Astrocyte (in vitro differentiated cells and primary cell): Measurements from ENCODE around the gene ZNF385C. TPM values are rescaled to one million over a fixed set of nuclear protein-coding genes. Genes with fewer than 3 reads are reported as not detected.

Experiments
- DNase-seq: peaks from one replicate; pipeline ENCODE4 v3.0.0-alpha.2; 2010; ENCODE audit warnings: low read depth
- FAIRE-seq: peaks from 2 replicates; lab custom pipeline; 2011; peaks lifted over from hg19 to GRCh38; lab: Jason Lieb, UNC
- H2AFZ ChIP-seq: 2 replicates; pipeline ENCODE4 v1.6.0; 2012; ENCODE audit warnings: low read depth, low read length, inconsistent platforms
- H3K27ac ChIP-seq: 2 replicates; pipeline ENCODE4 v1.5.1; 2011; ENCODE audit warnings: low read depth, low read length, inconsistent platforms
- H3K27me3 ChIP-seq: 2 replicates; pipeline ENCODE4 v1.6.0; 2011; ENCODE audit warnings: low read length, inconsistent platforms; ENCODE audit not compliant: insufficient read depth
- H3K36me3 ChIP-seq: 2 replicates; pipeline ENCODE4 v1.5.1; 2011; ENCODE audit warnings: low read length, inconsistent platforms; ENCODE audit not compliant: insufficient read depth
- H3K4me1 ChIP-seq: 2 replicates; pipeline ENCODE4 v1.5.1; 2011; ENCODE audit warnings: low read length, inconsistent platforms; ENCODE audit not compliant: insufficient read depth
- H3K4me2 ChIP-seq: 2 replicates; pipeline ENCODE4 v1.6.0; 2012; ENCODE audit warnings: low read length, inconsistent platforms
- H3K4me3 ChIP-seq: 2 replicates; pipeline ENCODE4 v1.5.1; 2011; ENCODE audit warnings: low read depth, mild to moderate bottlenecking, low read length, inconsistent platforms; ENCODE audit not compliant: insufficient read depth
- H3K79me2 ChIP-seq: 2 replicates; pipeline ENCODE4 v1.6.0; 2012; ENCODE audit warnings: mild to moderate bottlenecking, low read length, inconsistent platforms; ENCODE audit not compliant: insufficient read depth
- H3K9ac ChIP-seq: 2 replicates; pipeline ENCODE4 v1.6.0; 2012; ENCODE audit warnings: mild to moderate bottlenecking, low read length, inconsistent platforms
- H3K9me3 ChIP-seq: 2 replicates; pipeline ENCODE4 v1.5.1; 2012; ENCODE audit warnings: low read depth, mild to moderate bottlenecking, low read length, inconsistent platforms; ENCODE audit not compliant: insufficient read depth
- H4K20me1 ChIP-seq: 2 replicates; pipeline ENCODE4 v1.6.0; 2012; ENCODE audit warnings: low read length, inconsistent platforms; ENCODE audit not compliant: insufficient read depth
- H3K27ac Mint-ChIP-seq: one replicate; pipeline ENCODE4 v1.8.0; 2021; ENCODE audit warnings: mild to moderate bottlenecking, mixed read lengths; ENCODE audit not compliant: unreplicated experiment
- H3K27me3 Mint-ChIP-seq: one replicate; pipeline ENCODE4 v1.8.0; 2021; ENCODE audit warnings: low read depth, mixed read lengths; ENCODE audit not compliant: unreplicated experiment
- H3K36me3 Mint-ChIP-seq: one replicate; pipeline ENCODE4 v1.8.0; 2021; ENCODE audit warnings: low read depth, mixed read lengths; ENCODE audit not compliant: unreplicated experiment
- H3K4me1 Mint-ChIP-seq: one replicate; pipeline ENCODE4 v1.8.0; 2021; ENCODE audit warnings: low read depth, mixed read lengths; ENCODE audit not compliant: unreplicated experiment
- H3K4me3 Mint-ChIP-seq: one replicate; pipeline ENCODE4 v1.8.0; 2021; ENCODE audit warnings: mild to moderate bottlenecking, moderate library complexity, mixed read lengths; ENCODE audit not compliant: unreplicated experiment
- H3K9me3 Mint-ChIP-seq: one replicate; pipeline ENCODE4 v1.8.0; 2021; ENCODE audit warnings: mild to moderate bottlenecking, mixed read lengths; ENCODE audit not compliant: unreplicated experiment
- EZH2 ChIP-seq: IDR thresholded peaks from 2 replicates; pipeline ENCODE4 v1.6.1; 2012; ENCODE audit warnings: mild to moderate bottlenecking, low read length, inconsistent platforms; ENCODE audit not compliant: insufficient read depth
- total RNA-seq: library from RNA; stranded (reverse); gene quantifications from 2 replicates; pipeline ENCODE4 v1.2.1, GENCODE V29; 2021
- TF ChIP-seq, protein P1 (sequence below): IDR thresholded peaks from 2 replicates; pipeline ENCODE4 v1.5.1; 2011; ENCODE audit warnings: low read depth, mild to moderate bottlenecking, inconsistent platforms, low read length, moderate library complexity; ENCODE audit not compliant: insufficient read depth

Gene ZNF385C
- total RNA-seq, 1 donor from 2014 or later, result 0.39 TPM

DNA sequence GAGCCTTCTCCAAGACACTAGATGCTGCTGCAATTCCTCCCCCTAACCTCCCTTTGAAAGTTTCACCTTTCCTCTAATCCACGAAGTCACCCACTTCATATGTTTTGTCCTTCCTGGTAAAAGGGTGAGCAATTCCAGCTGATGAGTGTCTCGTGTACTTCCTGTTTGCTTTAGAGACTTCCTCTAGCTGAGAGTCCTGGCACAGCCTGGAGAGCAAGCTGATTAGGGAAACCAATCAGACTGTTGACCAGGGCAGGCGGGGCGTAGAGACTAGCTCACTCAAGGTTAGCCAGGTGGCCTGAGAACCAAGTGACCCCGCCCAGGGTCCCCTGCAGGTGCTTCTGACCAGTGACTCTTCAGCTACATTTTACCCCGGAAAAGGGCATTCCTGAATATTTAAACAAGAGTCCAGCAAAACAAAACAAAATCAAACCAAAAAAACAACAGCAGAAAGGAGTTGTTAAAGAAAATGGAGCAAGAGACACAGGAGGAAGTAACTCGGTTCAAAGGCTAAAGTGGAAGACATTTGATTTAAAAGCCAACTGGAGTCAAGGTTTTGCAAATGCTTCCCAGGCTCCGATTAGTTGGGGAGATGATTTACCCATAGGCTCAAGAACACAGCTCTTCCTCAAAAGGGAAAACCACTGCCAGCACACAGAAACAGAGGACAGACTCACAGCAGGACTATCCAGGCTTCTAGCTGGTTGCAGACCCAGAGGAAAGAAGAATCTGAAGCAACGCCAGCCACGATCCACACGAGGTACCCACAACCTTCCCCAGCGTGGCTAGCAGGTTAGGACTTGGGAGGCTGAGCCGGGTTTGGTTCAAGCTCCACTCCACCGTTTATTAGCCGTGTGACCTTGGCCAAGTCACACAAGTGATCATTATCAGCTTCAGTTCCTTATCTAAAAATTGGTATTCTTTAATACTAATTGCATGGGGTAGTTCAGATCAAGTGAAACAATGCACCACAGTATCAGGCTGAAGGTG lies 37.7 kb upstream of the ZNF385C start:
- Histone ChIP-seq H3K4me3 (peak overlapping the region; percentile 26), H3K4me2 (peak overlapping the region; percentile 44), H3K36me3 (no peaks in the 10 kb centered on the region), H2AFZ (no peak overlapping the region), H3K9ac (no peak overlapping the region), H4K20me1 (peaks cover 82% of the 10 kb centered on the region), H3K27me3 (no peaks in the 10 kb centered on the region), H3K9me3 (no peaks in the 10 kb centered on the region), H3K4me1 (peaks cover 41% of the 10 kb centered on the region), H3K79me2 (peaks cover 98% of the 10 kb centered on the region), H3K27ac (peak overlapping the region; percentile 14)
- H3K27ac Mint-ChIP-seq, result peak overlapping the region; percentile 81
- no peaks in the 10 kb centered on the region for H3K27me3 Mint-ChIP-seq
- DNase-seq, result peak; percentile 63
- no peaks in the 10 kb centered on the region for H3K9me3 Mint-ChIP-seq
- no peak for FAIRE-seq
- no peak for TF ChIP-seq EZH2
- TF ChIP-seq, protein P1, sequence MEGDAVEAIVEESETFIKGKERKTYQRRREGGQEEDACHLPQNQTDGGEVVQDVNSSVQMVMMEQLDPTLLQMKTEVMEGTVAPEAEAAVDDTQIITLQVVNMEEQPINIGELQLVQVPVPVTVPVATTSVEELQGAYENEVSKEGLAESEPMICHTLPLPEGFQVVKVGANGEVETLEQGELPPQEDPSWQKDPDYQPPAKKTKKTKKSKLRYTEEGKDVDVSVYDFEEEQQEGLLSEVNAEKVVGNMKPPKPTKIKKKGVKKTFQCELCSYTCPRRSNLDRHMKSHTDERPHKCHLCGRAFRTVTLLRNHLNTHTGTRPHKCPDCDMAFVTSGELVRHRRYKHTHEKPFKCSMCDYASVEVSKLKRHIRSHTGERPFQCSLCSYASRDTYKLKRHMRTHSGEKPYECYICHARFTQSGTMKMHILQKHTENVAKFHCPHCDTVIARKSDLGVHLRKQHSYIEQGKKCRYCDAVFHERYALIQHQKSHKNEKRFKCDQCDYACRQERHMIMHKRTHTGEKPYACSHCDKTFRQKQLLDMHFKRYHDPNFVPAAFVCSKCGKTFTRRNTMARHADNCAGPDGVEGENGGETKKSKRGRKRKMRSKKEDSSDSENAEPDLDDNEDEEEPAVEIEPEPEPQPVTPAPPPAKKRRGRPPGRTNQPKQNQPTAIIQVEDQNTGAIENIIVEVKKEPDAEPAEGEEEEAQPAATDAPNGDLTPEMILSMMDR, result no peak
- H3K4me1 Mint-ChIP-seq, result peaks cover 71% of the 10 kb centered on the region
- peak overlapping the region; percentile 52 for H3K4me3 Mint-ChIP-seq
- peaks cover 14% of the 10 kb centered on the region for H3K36me3 Mint-ChIP-seq

DNA sequence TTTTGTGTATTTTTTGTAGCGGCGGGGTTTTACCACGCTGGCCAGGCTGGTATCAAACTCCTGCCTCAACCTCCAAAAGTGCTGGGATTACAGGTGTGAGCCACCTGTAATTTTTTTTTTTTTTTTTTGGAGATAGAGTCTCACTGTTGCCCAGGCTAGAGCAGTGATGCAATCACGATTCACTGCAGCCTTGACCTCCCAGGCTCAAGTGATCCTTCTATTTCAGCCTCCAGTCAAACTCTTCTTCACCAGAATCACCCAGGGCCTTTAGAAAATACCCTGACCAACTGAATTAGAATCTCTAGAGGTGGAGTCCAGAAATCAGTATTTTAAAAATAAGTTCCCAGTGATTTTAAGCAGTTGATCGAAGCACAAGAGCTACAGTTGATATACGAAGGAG lies 36.9 kb upstream of the ZNF385C start:
- peaks cover 41% of the 10 kb centered on the region for H3K4me1 ChIP-seq
- H4K20me1 ChIP-seq, result peaks cover 87% of the 10 kb centered on the region
- no peaks in the 10 kb centered on the region for H3K9me3 ChIP-seq
- Mint-ChIP-seq H3K27me3 (no peaks in the 10 kb centered on the region), H3K4me3 (no peak overlapping the region), H3K9me3 (no peaks in the 10 kb centered on the region), H3K27ac (peak overlapping the region; percentile 59), H3K36me3 (peaks cover 16% of the 10 kb centered on the region), H3K4me1 (peaks cover 75% of the 10 kb centered on the region)
- peak overlapping the region; percentile 44 for H3K4me2 ChIP-seq
- TF ChIP-seq, protein P1, result no peak
- TF ChIP-seq EZH2, result no peak
- no peak overlapping the region for H3K9ac ChIP-seq
- H2AFZ ChIP-seq, result no peak overlapping the region
- H3K4me3 ChIP-seq, result no peak overlapping the region
- FAIRE-seq (no peak), DNase-seq (no peak)
- no peaks in the 10 kb centered on the region for H3K27me3 ChIP-seq
- peaks cover under 1% of the 10 kb centered on the region for H3K36me3 ChIP-seq
- peak overlapping the region; percentile 14 for H3K27ac ChIP-seq
- H3K79me2 ChIP-seq, result peaks cover 99% of the 10 kb centered on the region
